ENCODE measurements around the gene PLEK. TPM values are rescaled to one million over a fixed set of nuclear protein-coding genes. Genes with fewer than 3 reads are reported as not detected.

Gene PLEK
- total and polyA plus RNA-seq, 12 donors, result 4.5 to 29.4 (median 11.7) TPM

- Histone ChIP-seq H3K9me3 (replicated peaks in 1 of 3) (no peaks in the 10 kb centered on the region), H3K36me3 (replicated peaks in 1 of 2) (no peaks in the 10 kb centered on the region), H3K27ac (peak overlapping the region in 2 of 5 donors; percentile 10 to 27), H3K4me3 (no peak overlapping the region), H3K4me1 (replicated peaks in 1 of 2) (peaks cover 0 to 6% of the 10 kb centered on the region in 2 donors), H3K27me3 (no peaks in the 10 kb centered on the region)
- TF ChIP-seq POLR2A (IDR thresholded peaks at IDR 0.05) (no peak), CTCF (IDR thresholded peaks at IDR 0.05) (no peak)
- no peak for DNase-seq
- intact Hi-C loops (cut with DNase I), result loop anchor here (5.0 to 10.0 kb wide), 2 partner anchors 68 to 71 kb away; partner anchors contain the start of gene PLEK (in 2 of the 2)
These were observed 70.5 kb downstream of the PLEK start for GRCh38 chr2:68435615-68436014.

GRCh38 chr2:68436270-68436669 is 71.2 kb downstream of the PLEK start:
- no peak for DNase-seq
- H3K27me3 ChIP-seq, result no peaks in the 10 kb centered on the region
- no peak overlapping the region for H3K4me3 ChIP-seq
- peaks cover 0 to 6% of the 10 kb centered on the region in 2 donors for H3K4me1 ChIP-seq (replicated peaks in 1 of 2)
- H3K27ac ChIP-seq, result peak overlapping the region in 2 of 5 donors; percentile 27 to 31
- TF ChIP-seq CTCF (IDR thresholded peaks at IDR 0.05) (no peak), POLR2A (IDR thresholded peaks at IDR 0.05) (no peak)
- WGBS, 4 donors, result 18 to 35% (median 34%) methylated on average over 4 of the region's 4 CpGs
- intact Hi-C loops (cut with DNase I), result loop anchor here (5.0 to 10.0 kb wide), 2 partner anchors 69 to 71 kb away; partner anchors contain the start of gene PLEK (in 2 of the 2)
- H3K36me3 ChIP-seq (replicated peaks in 1 of 2), result no peaks in the 10 kb centered on the region
- no peaks in the 10 kb centered on the region for H3K9me3 ChIP-seq (replicated peaks in 1 of 3)

- no peak for DNase-seq
- Histone ChIP-seq H3K36me3 (replicated peaks in 1 of 2) (no peaks in the 10 kb centered on the region), H3K4me3 (no peak overlapping the region), H3K27ac (no peak overlapping the region), H3K4me1 (replicated peaks in 1 of 2) (peaks cover 0 to 10% of the 10 kb centered on the region in 2 donors), H3K27me3 (no peaks in the 10 kb centered on the region), H3K9me3 (replicated peaks in 1 of 3) (no peaks in the 10 kb centered on the region)
- intact Hi-C loops (cut with DNase I), result loop anchor here (5.0 to 10.0 kb wide), 2 partner anchors 71 to 74 kb away; partner anchors contain the start of gene PLEK (in 2 of the 2)
- TF ChIP-seq POLR2A (IDR thresholded peaks at IDR 0.05), result no peak
- no peak for TF ChIP-seq CTCF (IDR thresholded peaks at IDR 0.05)
- WGBS, 4 donors, result 73 to 74% (median 74%) methylated on average over 7 of the region's 7 CpGs
These were observed 73.6 kb downstream of the PLEK start for GRCh38 chr2:68438455-68439303.

GRCh38 chr2:68441179-68441993 is 76.3 kb downstream of the PLEK start:
- no peak overlapping the region for H3K4me3 ChIP-seq
- intact Hi-C loops (cut with DNase I), result loop anchor here in 1 of 2 donors (5.0 kb wide), 1 partner anchor 319 kb away; no protein-coding TSS in a partner anchor
- DNase-seq, result peak; percentile 73 to 94 (median 82)

More at GRCh38 chr2:68441179-68441993, 76.3 kb downstream of the PLEK start:
- no peaks in the 10 kb centered on the region for H3K9me3 ChIP-seq (replicated peaks in 1 of 3)
- no peaks in the 10 kb centered on the region for H3K27me3 ChIP-seq
- H3K36me3 ChIP-seq (replicated peaks in 1 of 2), result no peaks in the 10 kb centered on the region
- no peak overlapping the region for H3K27ac ChIP-seq
- H3K4me1 ChIP-seq (replicated peaks in 1 of 2), result peaks cover 0 to 4% of the 10 kb centered on the region in 2 donors
- TF ChIP-seq POLR2A (IDR thresholded peaks at IDR 0.05) (no peak), CTCF (IDR thresholded peaks at IDR 0.05) (peak; percentile 86 to 91 (median 91))
- 38 to 44% (median 39%) methylated on average over 6 of the region's 6 CpGs for WGBS, 4 donors

All from adrenal gland (tissue), 12 donors.